Endometrium (tissue), 2 donors: ENCODE results near the gene TSPAN18.

Experiments
- FAIRE-seq: peaks from 2 replicates; lab custom pipeline; 2012; peaks lifted over from hg19 to GRCh38; lab: Jason Lieb, UNC
- donor health status: control.
- donor health status: control.

TSPAN18 gene

GRCh38 chr11:44737245-44738085 lies 10.7 kb downstream of the TSPAN18 start:
- FAIRE-seq = no peak

- no peak for FAIRE-seq
These were observed 12.0 kb downstream of the TSPAN18 start for GRCh38 chr11:44738791-44739190.

DNA sequence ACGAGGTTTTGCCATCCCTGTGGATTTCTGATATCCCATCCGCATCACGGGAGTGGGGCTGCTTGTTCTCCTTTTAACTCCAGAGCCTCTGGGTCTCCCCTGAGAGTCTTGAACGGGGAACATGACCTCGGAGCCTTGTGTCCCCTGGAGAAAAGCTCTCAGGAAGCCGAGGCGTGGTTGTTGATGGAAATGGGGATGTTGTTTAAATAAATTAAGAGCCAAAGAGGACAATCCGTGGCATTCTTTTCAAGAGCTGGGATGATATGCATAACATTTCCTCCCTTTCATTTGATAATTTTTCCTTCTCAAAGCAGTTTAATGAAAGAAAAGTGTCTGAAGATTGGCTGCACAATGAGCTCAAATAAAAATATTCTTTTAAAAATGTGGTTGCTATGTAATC lies 14.2 kb downstream of the TSPAN18 start:
- FAIRE-seq = no peak

GRCh38 chr11:44741976-44742375 lies 15.2 kb downstream of the TSPAN18 start:
- FAIRE-seq = no peak

DNA sequence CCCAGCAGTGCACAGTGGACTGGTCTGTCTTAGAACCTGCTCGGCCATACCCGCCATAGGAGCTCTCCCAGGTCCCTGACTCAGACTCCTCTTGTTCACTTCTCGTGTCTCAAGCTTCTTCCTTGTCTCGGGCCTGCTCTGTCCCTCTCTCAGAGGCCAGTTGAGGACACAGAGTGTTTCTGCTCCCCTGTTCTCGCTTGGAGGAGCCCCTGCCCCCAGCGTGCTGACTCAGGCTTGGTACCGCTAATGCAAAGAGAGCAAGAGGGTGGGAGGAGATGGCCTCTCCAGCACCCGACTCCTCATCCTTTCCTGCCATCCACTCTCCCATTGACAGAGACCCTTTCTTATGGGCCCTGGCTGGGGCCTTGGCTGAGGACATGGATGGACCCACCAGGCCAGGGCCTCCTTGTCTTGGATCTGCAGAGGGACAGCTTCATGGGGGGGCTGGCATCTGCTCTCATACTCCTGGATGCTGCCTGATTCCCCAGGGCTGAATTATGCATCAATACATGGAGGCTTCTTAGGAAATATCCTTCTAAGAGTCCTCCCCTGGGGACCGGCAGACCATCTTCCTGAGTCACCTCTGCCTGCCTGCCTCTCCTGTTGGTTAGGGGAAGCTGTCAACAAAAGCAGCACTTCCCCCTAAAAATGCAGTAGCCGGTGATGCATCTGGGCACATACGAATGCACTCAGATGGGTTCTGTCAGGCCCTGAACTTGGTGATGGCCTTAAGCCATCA lies 15.9 kb downstream of the TSPAN18 start:
- FAIRE-seq = no peak

DNA sequence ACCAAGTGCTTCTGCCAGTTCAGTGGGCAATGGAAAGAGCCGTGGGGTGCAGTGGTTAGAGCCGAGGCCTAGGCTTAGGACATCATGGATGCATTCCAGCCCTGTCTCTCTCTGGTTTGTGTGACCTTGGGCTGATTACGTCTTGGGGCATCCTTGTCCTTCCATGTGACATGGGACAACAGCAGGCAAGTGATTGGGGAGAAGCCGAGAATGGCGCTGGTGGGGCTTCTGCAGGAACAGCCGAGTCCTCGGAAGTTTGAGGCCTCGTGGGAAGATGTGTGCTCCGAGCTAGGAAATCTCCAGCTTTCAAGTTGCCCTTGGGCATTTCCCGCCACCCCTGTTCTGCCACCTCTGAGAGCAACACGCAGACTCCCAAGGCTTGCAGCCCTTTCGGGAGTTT lies 16.6 kb downstream of the TSPAN18 start:
- no peak for FAIRE-seq

DNA sequence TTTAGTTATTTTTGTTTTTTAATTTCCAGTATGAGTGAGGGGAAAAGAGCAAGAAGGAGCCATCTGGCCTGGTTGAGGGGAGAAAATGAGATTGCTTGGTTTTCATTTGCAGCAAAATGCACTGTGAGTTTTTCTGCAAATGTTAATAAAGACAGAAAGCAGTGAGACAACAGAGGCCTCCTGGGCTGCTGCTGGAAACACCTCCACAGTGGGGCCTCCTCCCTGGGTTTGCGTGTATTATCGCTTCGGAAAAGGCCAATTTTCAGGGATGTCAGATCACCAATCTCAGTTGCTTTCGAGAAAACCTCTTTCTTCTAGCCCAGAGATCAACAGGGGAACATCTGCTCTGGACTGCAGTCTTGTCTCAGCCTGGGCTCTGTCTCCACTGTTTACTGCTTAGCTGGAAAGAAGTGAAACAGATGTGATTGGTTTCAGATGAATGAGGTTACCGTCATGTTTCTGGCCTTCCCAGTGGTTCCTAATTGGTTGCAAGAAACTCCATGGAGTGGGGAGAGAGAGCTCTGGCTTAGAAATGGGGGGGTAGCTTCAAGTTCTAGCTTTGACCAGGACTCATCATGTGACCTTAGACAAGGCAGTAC lies 17.3 kb downstream of the TSPAN18 start:
- no peak for FAIRE-seq

DNA sequence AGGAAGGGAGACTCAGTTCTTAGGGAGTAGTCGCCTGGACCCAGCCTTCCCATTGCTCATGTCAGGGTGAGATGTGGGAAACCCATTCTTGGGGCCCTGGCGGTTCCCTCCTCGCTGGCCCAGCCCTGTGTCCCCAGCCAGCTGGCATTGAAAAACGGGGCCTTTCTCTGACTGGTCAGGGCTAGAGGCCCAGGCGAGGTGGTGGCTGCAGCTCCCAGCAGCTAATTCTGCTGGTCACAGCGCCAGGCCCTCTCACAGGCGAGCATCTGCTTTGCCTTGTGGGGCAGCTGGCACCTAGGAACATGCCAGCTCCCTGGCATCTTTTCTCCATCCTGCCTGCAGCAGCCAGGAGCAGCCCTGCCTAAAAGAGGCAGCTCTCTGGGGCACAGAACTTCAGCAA lies 20.1 kb downstream of the TSPAN18 start:
- FAIRE-seq = no peak

DNA sequence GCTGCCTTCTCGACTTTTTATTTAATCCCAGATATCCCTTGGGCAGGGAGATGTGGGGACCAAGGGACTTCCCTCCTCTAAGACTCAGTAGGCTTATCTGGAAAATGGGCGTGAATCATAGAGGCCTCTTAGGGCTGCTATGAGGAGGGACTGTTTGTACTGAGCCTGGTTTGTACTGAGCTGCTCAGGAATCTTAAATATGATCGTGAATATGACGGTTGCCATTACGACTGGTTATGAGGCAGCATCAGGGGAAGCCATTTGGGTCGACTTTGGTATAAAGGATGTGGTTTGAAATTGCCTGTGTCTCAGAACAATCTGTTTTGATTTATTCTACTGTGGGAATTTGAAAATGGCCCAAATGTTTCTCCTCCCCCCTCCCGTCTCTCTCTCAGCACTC lies 20.6 kb downstream of the TSPAN18 start:
- no peak for FAIRE-seq

GRCh38 chr11:44747836-44748235 lies 21.1 kb downstream of the TSPAN18 start:
- FAIRE-seq = no peak

DNA sequence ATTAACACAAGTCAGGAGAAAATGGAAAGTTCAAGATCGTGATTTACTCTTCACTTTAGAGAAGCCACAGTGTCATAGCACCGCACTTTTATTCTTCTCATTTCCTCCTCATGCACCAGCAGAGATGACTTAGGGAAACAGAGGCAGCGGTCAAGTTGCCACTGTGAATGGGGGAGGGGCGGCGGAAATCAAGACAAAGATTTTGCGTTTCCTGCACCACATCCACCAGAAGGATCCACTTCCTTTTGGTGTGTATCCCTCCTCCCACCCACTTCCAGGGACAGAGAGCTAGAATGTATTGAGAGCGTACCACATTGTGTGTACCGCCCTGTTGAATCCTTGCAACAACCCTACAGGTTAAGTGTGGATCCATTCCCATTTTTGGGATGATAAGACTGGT lies 21.8 kb downstream of the TSPAN18 start:
- FAIRE-seq = no peak

DNA sequence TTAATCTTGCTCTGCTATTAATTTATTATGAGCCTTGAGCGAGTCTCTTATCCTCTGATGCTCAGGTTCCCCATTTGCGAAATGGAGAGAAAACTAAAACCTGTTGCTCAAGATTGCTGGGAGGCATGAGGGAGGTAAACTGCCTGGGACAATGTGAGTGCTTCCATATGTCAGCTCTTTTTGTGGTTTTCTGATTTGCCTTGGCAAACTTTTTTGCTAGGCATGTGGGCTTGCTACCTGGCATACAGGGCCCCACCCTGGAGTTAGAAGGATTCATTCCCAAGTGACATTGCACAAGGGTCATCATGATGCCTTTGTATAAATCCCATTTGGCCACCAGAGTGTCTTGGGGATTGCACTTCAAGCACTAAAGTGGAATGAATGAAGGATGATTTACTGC lies 22.4 kb downstream of the TSPAN18 start:
- no peak for FAIRE-seq

GRCh38 chr11:44750551-44751465 lies 24.0 kb downstream of the TSPAN18 start:
- FAIRE-seq = no peak

DNA sequence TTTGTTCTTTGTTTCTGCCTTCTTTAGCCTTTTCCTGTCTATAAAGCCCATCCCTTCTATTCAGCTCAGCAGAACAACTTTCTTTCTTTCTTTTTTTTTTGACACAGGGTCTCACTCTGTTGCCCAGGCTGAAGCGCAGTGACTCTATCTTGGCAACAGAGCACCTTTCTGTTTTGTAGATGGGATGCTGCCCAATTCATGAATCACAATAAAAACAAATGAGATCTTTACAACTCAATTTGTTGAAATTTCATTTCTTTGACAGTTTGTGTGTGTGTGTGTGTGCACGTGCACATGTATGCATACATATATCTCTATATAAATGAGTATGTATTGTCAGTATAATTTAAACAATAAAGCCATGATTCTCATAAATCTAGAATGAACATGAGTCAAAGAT lies 25.5 kb downstream of the TSPAN18 start:
- no peak for FAIRE-seq

DNA sequence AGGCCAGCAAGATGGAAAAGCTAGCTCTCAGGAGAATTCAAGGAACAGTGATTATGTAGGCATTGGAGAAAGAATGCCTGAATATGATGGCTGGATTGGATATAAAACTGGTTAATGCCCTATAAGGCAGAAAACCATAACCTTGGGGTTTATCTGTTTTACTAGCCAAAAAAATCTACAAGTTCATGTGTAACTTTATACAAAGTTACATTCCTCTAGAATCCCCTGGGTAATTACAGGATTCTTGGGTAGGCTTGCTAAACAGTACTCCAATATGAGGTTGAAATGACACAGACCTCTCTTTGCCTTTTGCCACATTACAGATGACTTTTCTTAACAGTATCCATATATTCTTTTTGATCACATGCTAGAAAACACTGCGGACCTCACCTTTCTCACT lies 26.0 kb downstream of the TSPAN18 start:
- no peak for FAIRE-seq

- FAIRE-seq = no peak
These were observed 27.3 kb downstream of the TSPAN18 start for GRCh38 chr11:44753961-44754645.

GRCh38 chr11:44754876-44755555 lies 28.3 kb downstream of the TSPAN18 start:
- no peak for FAIRE-seq

DNA sequence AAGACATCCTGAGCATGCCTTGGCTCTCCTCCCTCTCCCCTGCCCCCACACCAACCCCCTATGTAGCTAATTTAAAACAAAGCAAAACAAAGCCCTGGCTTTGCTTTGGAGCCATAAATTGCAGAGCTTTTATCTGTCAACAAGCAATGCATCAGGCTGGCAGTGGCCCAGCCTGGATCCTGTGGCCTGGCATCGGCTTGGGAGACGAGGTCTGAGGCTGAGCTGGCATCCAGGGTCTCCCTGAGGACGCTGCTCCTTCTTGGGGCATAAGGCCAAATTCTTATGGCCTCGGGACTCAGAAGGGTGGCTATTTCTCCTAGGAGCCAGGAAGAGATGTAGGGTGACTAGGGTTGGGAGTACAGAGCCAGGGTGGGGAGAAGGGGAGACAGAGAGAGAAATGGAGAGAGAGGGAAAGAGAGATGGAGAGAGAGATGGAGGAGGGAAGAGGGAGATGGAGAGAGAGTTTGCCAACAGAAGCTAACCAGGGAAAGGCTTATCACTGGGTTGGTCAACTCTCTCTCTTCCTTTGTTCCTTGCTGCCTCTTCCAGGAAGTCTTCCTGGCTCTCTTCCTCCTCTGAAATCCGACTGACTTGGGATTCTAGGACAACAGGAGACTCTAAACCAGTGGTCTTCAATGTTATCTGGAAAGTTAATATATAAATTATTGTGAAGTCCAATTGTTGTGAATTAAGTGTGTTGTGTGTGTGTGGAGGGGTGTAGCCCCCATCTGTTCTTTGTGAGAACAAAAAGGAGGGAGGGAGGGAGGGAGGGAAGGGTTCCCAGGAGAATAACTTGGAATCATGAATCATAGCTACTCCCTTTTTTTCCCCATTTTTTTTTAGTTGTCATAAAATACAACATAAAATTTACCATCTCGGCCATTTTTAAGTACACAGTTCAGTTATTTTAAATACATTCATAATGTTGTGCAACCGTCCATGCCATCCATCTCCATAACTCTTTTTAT lies 29.1 kb downstream of the TSPAN18 start:
- FAIRE-seq = no peak

- no peak for FAIRE-seq
These were observed 32.2 kb downstream of the TSPAN18 start for GRCh38 chr11:44758983-44759382.
